HG03280 (cell line): Measurements from ENCODE around the gene CMSS1.
A peak's percentile ranks its signal among the peaks of the same experiment; 100 is the strongest.
"Not testable (repeated sequence)": the region's sequence is repeated elsewhere in the genome, so short reads cannot be mapped to it uniquely, and the experiment has no call there.

Source experiments
- ATAC-seq: cut with Tn5 transposase; IDR thresholded peaks from one replicate; pipeline ENCODE4 v1.9.1; 2021; ENCODE audit warnings: mild to moderate bottlenecking, moderate library complexity; ENCODE audit not compliant: unreplicated experiment

CMSS1 gene

DNA sequence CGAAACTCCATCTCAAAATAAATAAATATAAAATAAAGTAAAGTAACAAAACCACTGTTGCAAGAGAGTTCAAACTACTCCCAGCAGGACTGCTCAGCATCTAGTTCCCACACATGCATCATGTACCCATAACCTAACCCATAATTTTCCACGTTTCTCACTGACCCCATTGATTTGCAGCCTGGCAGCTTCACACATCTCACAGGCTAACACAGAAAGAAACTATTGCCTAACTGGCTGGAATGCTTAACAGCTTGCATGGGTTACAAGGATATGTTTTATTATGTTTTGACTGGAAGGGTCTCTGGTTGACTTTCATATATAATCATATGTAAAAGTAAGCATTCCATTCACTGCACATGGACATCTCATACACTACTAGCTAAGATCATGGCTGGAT is 387.5 kb downstream of the CMSS1 start:
- no peak for ATAC-seq

DNA sequence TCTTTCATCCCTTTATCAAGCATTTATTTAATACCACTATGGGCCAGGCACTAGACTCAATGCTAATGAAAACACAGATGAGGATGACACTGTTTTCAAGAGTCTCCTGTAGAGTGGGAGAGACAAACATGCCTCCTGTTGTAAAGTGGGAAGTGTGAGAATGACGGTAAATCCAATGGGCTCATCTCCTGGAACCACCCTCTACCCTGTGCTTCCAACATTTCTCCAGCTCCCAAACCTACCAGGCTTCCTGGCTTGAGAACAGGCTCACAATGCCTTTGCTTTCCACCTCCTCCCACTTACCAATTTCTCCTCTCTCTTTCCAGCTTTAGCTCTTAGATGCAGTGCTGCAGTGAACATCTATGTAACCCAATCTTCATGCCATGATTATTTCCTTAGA is 389.0 kb downstream of the CMSS1 start:
- ATAC-seq = no peak

GRCh38 chr3:100207886-100208285 is 390.2 kb downstream of the CMSS1 start:
- ATAC-seq = no peak

DNA sequence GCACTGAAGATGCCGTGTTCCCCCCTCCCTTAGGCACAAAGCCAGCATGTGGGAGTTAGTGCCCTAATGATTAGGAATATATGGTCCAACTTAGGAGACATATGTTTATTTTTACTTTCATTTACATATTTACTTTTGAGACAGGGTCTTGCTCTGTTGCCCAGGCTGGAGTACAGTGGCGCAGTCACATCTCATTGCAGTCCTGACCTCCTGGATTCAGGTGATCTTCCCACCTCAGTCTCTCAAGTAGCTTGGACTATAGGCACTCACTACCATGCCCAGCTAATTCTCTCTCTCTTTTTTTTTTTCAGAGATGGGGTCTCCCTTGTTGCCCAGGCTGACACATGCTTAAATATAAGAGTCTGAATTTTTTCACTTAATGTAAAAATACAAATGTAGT is 391.5 kb downstream of the CMSS1 start:
- ATAC-seq = no peak

DNA sequence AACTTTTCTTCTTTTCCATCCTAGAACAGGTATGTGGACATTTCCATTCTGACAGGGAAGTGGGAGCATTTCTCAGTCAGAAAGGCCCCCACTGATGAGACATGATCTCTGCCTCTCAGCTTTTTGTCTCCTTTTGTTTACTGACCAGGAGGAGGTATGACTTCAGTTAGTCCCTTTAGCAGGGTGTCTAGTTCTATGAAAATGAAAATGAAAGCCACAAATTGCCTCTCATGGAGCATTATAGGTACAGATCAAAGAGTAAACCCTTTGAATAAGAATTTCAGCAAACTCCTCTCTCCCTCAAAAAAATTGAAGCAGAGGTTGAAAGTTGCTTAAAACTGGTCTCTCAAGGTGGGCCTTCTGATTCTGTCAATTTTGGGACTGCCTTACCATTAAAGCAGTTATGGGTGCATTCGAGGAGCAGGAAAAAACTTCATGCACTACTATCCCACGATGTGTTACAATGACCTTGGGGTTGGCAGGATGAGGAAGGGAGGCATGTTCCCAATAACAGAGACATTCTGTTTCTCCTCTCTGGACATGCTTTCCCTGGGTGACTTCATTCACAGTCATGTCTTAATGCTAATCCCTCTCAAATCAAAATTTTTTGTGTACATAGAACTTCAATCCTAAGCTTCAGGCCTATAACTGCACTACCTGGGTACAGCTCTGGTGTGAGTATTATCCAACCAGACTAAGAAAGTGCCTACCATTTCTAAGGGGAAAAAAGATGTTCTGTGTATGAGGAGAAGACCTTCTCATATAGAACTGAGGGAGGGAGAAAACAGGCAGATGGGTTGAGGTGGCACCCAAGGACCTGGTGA is 392.5 kb downstream of the CMSS1 start:
- peak; percentile 95 for ATAC-seq

- ATAC-seq = peak; percentile 20
Observed at GRCh38 chr3:100210772-100211135, 393.1 kb downstream of the CMSS1 start.

- ATAC-seq = no peak
Observed at GRCh38 chr3:100213891-100214573, 396.4 kb downstream of the CMSS1 start.

DNA sequence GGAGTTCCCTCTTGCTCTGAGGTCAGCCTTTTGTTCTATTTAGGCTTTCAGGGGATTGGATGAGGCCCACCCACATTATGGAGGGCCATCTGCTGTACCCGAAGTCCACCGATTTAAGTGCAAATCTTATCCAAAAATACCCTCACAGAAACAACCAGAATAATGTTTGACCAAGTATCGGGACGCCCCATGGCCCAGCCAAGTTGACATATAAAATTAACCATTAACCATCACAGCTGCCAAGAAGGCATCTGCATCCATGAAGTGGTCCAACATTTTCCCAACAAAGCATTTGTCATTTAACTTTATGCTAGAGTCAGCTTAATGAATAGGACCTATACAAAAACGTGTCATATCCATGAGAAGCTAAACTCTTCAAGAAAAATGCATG is 396.9 kb downstream of the CMSS1 start:
- no peak for ATAC-seq

GRCh38 chr3:100216713-100217112 is 399.1 kb downstream of the CMSS1 start:
- ATAC-seq = no peak

DNA sequence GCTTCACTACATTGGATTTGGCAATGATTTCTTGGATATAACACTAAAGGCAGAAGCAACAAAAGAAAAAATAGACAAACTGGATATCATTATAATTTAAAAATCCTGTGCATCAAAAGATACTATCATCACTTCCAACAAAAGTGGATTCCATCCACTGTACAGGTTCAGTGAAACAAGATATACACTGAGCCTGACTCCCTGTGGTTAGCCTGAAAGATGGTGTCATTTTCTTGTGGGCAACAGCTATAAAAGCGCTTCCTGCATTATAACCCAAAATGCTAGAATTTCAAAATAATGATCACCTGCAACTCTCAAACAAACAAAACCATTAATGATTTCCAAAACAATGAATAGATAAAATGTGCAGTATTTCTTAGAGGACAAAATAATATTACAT is 403.5 kb downstream of the CMSS1 start:
- ATAC-seq = no peak

DNA sequence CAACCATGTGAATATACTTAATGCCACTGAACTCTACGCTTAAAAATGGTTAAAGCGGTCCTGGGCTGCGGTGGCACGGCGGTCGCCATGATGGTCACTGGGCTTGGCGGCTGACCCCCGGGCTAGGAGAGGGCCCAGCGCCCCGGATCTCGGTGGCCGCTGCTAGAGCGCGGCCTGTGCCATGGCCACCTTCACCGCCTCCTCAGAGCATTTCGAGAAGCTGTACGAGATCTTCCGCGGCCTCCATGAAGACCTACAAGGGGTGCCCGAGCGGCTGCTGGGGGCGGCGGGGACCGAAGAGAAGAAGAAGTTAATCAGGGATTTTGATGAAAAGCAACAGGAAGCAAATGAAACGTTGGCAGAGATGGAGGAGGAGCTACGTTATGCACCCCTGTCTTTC is 407.5 kb downstream of the CMSS1 start:
- no peak for ATAC-seq

- ATAC-seq = no peak
Observed at GRCh38 chr3:100225883-100226282, 408.2 kb downstream of the CMSS1 start.

GRCh38 chr3:100226712-100227429 is 409.2 kb downstream of the CMSS1 start:
- no peak for ATAC-seq

GRCh38 chr3:100227511-100227921 is 409.9 kb downstream of the CMSS1 start:
- ATAC-seq = no peak

DNA sequence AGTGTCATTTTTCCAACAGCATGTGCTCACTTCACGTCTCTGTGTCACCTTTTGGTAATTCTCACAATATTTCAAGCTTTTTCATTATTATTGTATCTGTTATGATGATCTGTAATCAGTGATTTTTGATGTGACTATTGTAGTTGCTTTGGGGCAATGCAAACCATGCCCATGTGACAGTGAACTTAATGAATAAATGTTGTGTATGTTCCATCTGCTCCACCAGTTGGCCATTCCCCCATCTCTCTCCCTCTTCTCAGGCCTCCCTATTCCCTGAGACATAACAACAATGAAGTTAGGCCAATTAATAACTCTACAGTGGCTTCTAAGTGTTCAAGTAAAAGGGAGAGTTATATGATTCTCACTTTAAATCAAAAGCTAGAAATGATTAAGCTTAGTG is 410.6 kb downstream of the CMSS1 start:
- ATAC-seq = no peak

- not testable (repeated sequence) for ATAC-seq
Observed at GRCh38 chr3:100229188-100229587, 411.5 kb downstream of the CMSS1 start.

GRCh38 chr3:100230710-100231109 is 413.0 kb downstream of the CMSS1 start:
- ATAC-seq = no peak
